ENCODE results near the gene KBTBD3.
"Not testable (repeated sequence)": the region's sequence is repeated elsewhere in the genome, so short reads cannot be mapped to it uniquely, and the experiment has no call there.

Gene KBTBD3

DNA sequence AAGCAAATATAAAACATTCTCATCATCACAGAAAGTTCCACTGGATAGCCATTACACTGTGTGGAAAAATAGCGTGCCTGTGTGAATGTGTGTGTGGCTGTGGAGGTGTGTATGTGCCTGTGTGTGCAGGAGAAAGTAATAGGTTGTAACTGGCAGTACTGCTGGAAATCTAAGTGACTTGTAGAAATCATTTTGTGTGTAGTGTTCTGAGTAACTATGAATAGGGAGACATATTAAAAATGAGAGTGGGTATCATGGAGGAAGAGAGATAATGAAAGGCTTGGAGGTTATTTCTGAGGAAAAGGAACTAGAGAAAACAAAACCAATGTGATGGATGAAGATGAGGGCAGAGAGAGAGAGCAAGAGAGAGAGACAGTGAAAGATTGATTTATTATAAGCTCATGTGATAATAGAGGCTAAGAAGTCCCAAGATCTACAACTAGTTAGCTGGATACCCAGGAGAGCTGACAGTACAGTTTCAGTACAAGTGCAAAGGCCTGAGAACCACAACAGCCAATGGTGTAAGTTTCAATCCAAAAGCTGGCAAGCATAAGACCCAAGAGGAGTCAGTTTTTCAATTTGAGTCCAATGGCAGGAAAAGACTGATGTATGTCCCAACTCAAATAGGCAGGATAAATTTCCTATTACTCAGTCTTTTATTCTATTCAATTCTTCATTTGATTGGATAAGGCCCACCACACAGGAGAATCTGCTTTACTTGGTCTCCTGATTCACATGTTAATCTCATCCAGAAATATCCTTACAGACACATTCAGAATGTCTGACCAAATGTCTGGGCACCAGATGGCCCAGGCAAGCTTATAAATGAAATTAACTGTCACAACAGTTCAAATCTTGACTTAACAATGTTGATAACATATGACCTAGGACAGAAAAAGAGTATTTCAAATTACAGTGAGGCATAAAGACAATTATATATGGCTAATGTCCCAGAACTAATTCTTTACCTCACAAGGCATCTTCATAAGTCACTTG is 14.9 kb downstream of the KBTBD3 start:
- FAIRE-seq, result no peak
- no peak for DNase-seq (ENCODE audit: low spot score)

- DNase-seq (ENCODE audit: low spot score) (no peak), FAIRE-seq (no peak)
Measured at GRCh38 chr11:106061249-106061784, 15.8 kb downstream of the KBTBD3 start.

- FAIRE-seq (no peak), DNase-seq (ENCODE audit: low spot score) (no peak)
Measured at GRCh38 chr11:106059617-106060016, 17.5 kb downstream of the KBTBD3 start.

DNA sequence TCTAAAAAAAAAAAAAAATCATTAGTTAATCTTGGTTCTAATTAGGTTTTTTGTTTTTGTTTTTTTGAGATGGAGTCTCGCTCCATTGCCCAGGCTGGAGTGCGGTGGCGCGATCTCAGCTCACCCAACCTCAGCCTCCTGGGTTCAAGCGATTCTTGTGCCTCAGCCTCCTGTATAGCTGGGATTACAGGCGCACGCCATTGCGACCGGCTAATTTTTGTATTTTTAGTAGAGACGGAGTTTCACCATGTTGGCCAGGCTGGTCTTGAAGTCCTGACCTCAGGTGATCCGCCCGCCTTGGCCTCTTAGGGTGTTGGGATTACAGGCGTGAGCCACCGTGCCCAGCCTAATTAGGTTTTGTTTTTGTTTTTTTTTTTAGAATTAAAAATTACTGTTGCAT is 18.8 kb downstream of the KBTBD3 start:
- FAIRE-seq; DNase-seq (ENCODE audit: low spot score): not testable (repeated sequence)

DNA sequence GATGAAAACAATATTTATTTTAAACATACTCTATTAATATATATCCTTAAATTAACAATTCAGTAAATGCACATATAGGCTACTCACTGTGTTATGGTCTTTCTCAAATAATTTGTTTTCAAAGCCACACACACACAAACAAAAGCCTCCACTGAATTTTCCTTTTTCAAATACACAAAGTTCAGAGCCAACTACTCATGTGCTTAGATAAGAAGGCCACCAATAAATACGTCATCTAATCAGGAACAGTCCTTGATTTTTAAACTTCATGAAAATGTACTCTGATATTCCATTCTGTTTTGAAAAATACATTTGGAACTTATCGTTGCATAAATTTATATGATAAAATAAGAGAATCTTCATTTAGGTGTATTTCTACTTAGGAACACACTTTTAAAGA is 26.0 kb downstream of the KBTBD3 start:
- no peak for DNase-seq (ENCODE audit: low spot score)
- no peak for FAIRE-seq

GRCh38 chr11:106049727-106050476 is 27.2 kb downstream of the KBTBD3 start:
- FAIRE-seq (no peak), DNase-seq (ENCODE audit: low spot score) (no peak)

- DNase-seq (ENCODE audit: low spot score), result no peak
- FAIRE-seq, result no peak
Measured at GRCh38 chr11:106047631-106048030, 29.5 kb downstream of the KBTBD3 start.

GRCh38 chr11:106043540-106043939 is 33.6 kb downstream of the KBTBD3 start:
- DNase-seq (ENCODE audit: low spot score) (no peak), FAIRE-seq (no peak)

DNA sequence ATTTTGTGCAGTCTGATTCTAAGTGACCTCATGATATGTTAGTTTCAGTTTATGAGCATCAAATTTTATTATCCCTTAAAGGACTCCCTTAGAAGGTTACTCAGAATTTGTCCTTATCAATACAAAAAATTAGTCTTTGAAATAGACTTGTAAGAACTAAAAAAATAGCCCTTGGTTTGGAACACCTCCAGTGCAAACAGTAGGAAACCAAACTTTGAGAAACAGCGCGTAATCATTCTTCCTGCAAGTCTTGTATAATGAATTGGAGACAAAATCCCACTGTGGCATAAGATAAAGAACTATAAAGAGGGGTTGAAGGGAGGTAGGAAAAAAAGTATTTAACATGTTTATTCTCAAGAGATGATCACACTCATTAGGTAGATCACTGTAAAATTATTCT is 44.3 kb downstream of the KBTBD3 start:
- FAIRE-seq (no peak), DNase-seq (ENCODE audit: low spot score) (no peak)

- FAIRE-seq (no peak), DNase-seq (ENCODE audit: low spot score) (no peak)
Measured at GRCh38 chr11:106031936-106032335, 45.2 kb downstream of the KBTBD3 start.

- DNase-seq (ENCODE audit: low spot score), result no peak
Measured at GRCh38 chr11:106031202-106031810, 45.8 kb downstream of the KBTBD3 start.

DNA sequence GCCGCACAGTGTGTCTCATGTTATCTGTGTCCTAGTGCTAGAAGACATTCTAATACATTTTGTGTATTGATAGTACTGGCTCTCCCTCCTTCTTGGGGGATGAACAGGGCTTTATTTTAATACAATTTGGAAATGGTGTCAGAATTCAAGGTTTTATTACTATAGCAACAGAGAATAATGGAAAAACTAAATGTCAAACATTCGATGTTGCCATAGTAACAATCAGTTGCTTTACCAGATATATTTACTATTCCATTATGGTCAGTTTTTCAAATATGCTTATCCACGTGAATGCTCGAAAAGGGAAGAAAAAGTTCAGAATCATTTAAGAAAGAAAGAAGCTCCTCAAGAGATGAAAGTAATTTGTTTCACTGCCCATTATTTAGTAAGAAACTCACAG is 46.5 kb downstream of the KBTBD3 start:
- FAIRE-seq (no peak), DNase-seq (ENCODE audit: low spot score) (no peak)

More at GRCh38 chr11:106031202-106031810, 45.8 kb downstream of the KBTBD3 start:
- peak; percentile 13 for FAIRE-seq

DNA sequence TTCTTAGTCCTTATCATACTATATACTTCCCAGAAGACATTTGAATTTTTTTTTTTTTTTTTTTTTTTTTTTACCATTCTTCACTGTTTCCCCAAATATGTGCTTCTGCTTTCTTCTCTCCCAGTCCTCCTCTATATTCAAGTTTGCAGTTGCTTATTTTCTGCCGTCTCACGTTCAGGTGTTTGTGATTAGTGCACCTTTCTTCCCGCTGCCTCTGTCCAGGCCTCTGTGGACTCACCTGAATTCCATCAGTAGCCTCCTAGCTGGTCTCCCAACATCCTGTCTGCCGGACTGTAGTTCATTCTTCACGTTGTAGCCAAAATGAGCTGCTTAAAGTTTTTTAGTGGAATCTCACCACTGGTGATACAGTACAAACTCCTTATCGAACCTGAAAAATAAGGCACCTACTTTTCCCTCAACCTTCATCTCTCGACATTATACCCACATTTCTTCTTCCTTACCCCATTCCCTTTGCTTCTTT is 54.3 kb downstream of the KBTBD3 start:
- DNase-seq (ENCODE audit: low spot score) (no peak), FAIRE-seq (no peak)

- peak; percentile 90 for FAIRE-seq
- peak; percentile 97 for DNase-seq (ENCODE audit: low spot score)
Measured at GRCh38 chr11:106021967-106022794, 55.0 kb downstream of the KBTBD3 start, which contains the start of gene MSANTD4. Gene MSANTD4 (minus strand): TSS chr11:106022240. CDS start chr11:106010917, 11,323 bp downstream.

GRCh38 chr11:106021181-106021966 is 55.8 kb downstream of the KBTBD3 start:
- FAIRE-seq, result no peak
- no peak for DNase-seq (ENCODE audit: low spot score)

GRCh38 chr11:106017093-106017492 is 60.1 kb downstream of the KBTBD3 start:
- DNase-seq (ENCODE audit: low spot score) (no peak), FAIRE-seq (no peak)

- no peak for DNase-seq (ENCODE audit: low spot score)
- no peak for FAIRE-seq
Measured at GRCh38 chr11:106015066-106015465, 62.1 kb downstream of the KBTBD3 start.

- FAIRE-seq, result no peak
- no peak for DNase-seq (ENCODE audit: low spot score)
Measured at GRCh38 chr11:106014620-106015019, 62.5 kb downstream of the KBTBD3 start.

DNA sequence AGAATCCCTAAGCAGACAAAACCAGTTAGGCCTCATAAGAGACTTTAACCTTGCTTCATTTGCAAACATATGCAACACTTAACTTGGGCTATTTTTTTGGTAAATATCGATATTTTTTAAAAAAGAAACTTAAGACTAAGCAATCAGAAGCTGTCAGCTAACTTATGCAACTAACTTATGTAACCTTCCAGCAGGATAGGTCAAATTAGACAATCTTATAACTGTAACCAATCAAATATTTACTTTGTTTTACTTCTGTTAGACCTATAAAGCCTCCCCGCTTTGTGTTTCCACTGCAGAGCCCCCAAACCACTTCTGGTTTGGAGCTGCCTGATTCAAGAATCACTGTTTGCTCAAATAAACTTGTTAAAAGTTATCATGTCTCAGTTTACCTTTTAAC is 63.1 kb downstream of the KBTBD3 start:
- DNase-seq (ENCODE audit: low spot score), result no peak
- FAIRE-seq, result no peak

DNA sequence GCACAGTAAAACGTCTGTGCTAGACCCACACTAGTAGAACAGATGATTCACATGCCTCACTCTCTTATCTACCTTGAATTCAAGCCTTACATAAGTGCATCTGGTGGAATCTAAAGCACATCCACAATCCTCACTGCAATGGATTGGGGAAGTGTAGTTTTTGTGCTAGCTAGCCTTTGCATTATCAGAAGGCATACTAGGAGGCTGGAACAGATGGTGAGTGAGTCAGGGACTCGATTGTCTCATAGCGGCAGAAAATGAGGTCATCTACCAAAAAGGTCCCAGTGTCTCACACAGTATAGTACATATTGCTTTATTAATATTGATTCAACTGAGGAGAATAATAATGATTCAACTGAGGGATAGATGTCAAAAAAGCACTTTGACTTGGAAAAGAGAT is 64.4 kb downstream of the KBTBD3 start:
- DNase-seq (ENCODE audit: low spot score) (peak; percentile 14), FAIRE-seq (no peak)
